Testis (tissue), 2 donors: ENCODE measurements around the gene CBFA2T2.

Experiments used
- CTCF ChIP-seq, 3 experiments: fragments of 450-650 bp in 2 of 3; fragments of 200-600 bp in 1 of 3; sonication (generic) in 1 of 3; IDR thresholded peaks; one replicate each; pipeline ENCODE4 v1.5.1; 2016 to 2019; ENCODE audit warnings: antibody characterized with exemption in 3 of 3, mild to moderate bottlenecking in 2 of 3, moderate library complexity in 1 of 3
- POLR2A ChIP-seq: fragments of 450-650 bp; IDR thresholded peaks from one replicate; pipeline ENCODE4 v1.6.1; 2017; ENCODE audit warnings: antibody characterized with exemption, mild to moderate bottlenecking, moderate library complexity

GRCh38 chr20:33680686-33681085 lies 190.8 kb downstream of the CBFA2T2 start:
- TF ChIP-seq POLR2A (no peak), CTCF (IDR thresholded peaks at IDR 0.05) (no peak)
